Renal cortex interstitium (tissue), 11 donors: ENCODE data around the gene PLIN4. TPM values are rescaled to one million over a fixed set of nuclear protein-coding genes. Genes with fewer than 3 reads are reported as not detected.
A peak's percentile ranks its signal among the peaks of the same experiment; 100 is the strongest.

Source experiments
- DNase-seq, 11 donors: peaks; one replicate each; pipeline ENCODE4 v3.0.0-alpha.2; 2013; ENCODE audit warnings: low read depth in 9 of 11, low spot score in 4 of 11; ENCODE audit errors: extremely low read depth in 1 of 11
- polyA plus RNA-seq, 3 donors: library from polyadenylated mRNA; unstranded; fragments of 120-200 nt; gene quantifications; one replicate each; pipeline ENCODE4 v1.2.1, GENCODE V29; 2013; ENCODE audit not compliant: insufficient read length in 3 of 3

The PLIN4 gene
- polyA plus RNA-seq, 3 donors: 0.70 to 1.5 (median 1.5) TPM

GRCh38 chr19:4499318-4499717 lies 19.0 kb downstream of the PLIN4 start:
- DNase-seq: no peak

GRCh38 chr19:4498694-4499093 lies 19.6 kb downstream of the PLIN4 start:
- no peak for DNase-seq

GRCh38 chr19:4497770-4498389 lies 20.4 kb downstream of the PLIN4 start:
- DNase-seq: no peak

- DNase-seq: no peak
Measured at GRCh38 chr19:4496304-4496703, 22.0 kb downstream of the PLIN4 start.

GRCh38 chr19:4495471-4495870 lies 22.8 kb downstream of the PLIN4 start:
- DNase-seq: no peak

- DNase-seq: no peak
Measured at GRCh38 chr19:4494691-4495064, 23.6 kb downstream of the PLIN4 start.

- no peak for DNase-seq
Measured at GRCh38 chr19:4493929-4494690, 24.2 kb downstream of the PLIN4 start.

- DNase-seq: no peak
Measured at GRCh38 chr19:4493104-4493928, 25.0 kb downstream of the PLIN4 start.

GRCh38 chr19:4492337-4493103 lies 25.8 kb downstream of the PLIN4 start:
- DNase-seq: no peak

- DNase-seq: no peak
Measured at GRCh38 chr19:4491446-4491845, 26.8 kb downstream of the PLIN4 start.

GRCh38 chr19:4488496-4488895 lies 29.8 kb downstream of the PLIN4 start:
- DNase-seq: no peak

GRCh38 chr19:4487572-4487971 lies 30.7 kb downstream of the PLIN4 start:
- DNase-seq: no peak

GRCh38 chr19:4483385-4483784 lies 34.9 kb downstream of the PLIN4 start:
- DNase-seq: no peak

GRCh38 chr19:4482721-4483364 lies 35.4 kb downstream of the PLIN4 start:
- DNase-seq: no peak

GRCh38 chr19:4477034-4477801 lies 41.1 kb downstream of the PLIN4 start:
- DNase-seq: no peak

- peak in 7 of 11 donors; percentile 43 to 62 (median 53) for DNase-seq
Measured at GRCh38 chr19:4474514-4475022, 43.7 kb downstream of the PLIN4 start.

- DNase-seq: no peak
Measured at GRCh38 chr19:4473763-4474513, 44.3 kb downstream of the PLIN4 start.
